Lung (tissue), 12 donors: ENCODE data around the gene FAM216A. TPM values are rescaled to one million over a fixed set of nuclear protein-coding genes. Genes with fewer than 3 reads are reported as not detected.
"Not testable (repeated sequence)": the region's sequence is repeated elsewhere in the genome, so short reads cannot be mapped to it uniquely, and the experiment has no call there.

ENCODE experiments used
- ATAC-seq: fragments of 200-7000 bp; cut with Tn5 transposase; one replicate; pipeline ENCODE4 v1.9.1; 2020; ENCODE audit warnings: moderate number of reproducible peaks; ENCODE audit not compliant: insufficient read depth, low FRiP score
- DNase-seq, 3 donors: peaks; one replicate each; pipeline ENCODE4 v3.0.0-alpha.2; 2013 to 2017
- H3K27ac ChIP-seq, 2 donors: one replicate each; pipeline ENCODE4 v1.5.1; 2013; ENCODE audit warnings: mild to moderate bottlenecking in 2 of 2, moderate library complexity in 2 of 2, control low read depth in 1 of 2, inconsistent platforms in 1 of 2, low read depth in 1 of 2, low read length in 1 of 2
- H3K27me3 ChIP-seq, 3 donors: one replicate each; pipeline ENCODE4 v1.5.1; 2013; ENCODE audit warnings: low read length in 2 of 3; ENCODE audit not compliant: control insufficient read depth in 3 of 3, insufficient read depth in 3 of 3
- H3K36me3 ChIP-seq, 4 donors: one replicate each; pipeline ENCODE4 v1.5.1; 2013; ENCODE audit warnings: low read length in 4 of 4, mild to moderate bottlenecking in 1 of 4, moderate library complexity in 1 of 4; ENCODE audit not compliant: control insufficient read depth in 4 of 4, insufficient read depth in 4 of 4
- H3K4me1 ChIP-seq, 5 donors: one replicate each; pipeline ENCODE4 v1.5.1; 2013; ENCODE audit warnings: low read length in 5 of 5, mild to moderate bottlenecking in 2 of 5, moderate library complexity in 1 of 5; ENCODE audit not compliant: control insufficient read depth in 5 of 5, insufficient read depth in 5 of 5
- H3K4me3 ChIP-seq: one replicate; pipeline ENCODE4 v1.5.1; 2013; ENCODE audit warnings: mild to moderate bottlenecking, control low read depth, moderate library complexity
- H3K9ac ChIP-seq, 2 donors: one replicate each; pipeline ENCODE4 v1.5.1; 2013; ENCODE audit warnings: low read length in 2 of 2, control low read depth in 1 of 2; ENCODE audit not compliant: insufficient read depth in 1 of 2
- H3K9me3 ChIP-seq, 4 donors: one replicate each; pipeline ENCODE4 v1.5.1; 2013; ENCODE audit warnings: low read length in 3 of 4, mild to moderate bottlenecking in 1 of 4, moderate library complexity in 1 of 4; ENCODE audit not compliant: control insufficient read depth in 4 of 4, insufficient read depth in 3 of 4
- CTCF ChIP-seq: IDR thresholded peaks from 2 replicates; pipeline ENCODE4 v1.5.1; 2012; ENCODE audit warnings: mild to moderate bottlenecking; ENCODE audit errors: control extremely low read depth, extremely low read depth
- WGBS, 2 donors: extraction: QIAGEN DNeasy Blood & Tissue Kit; methylation state at CpG; one replicate each; pipeline ENCODE4 v1.1.7; 2013; 5-methylcytosine and 5-hydroxymethylcytosine counted together
- polyA plus RNA-seq, 2 donors: library from polyadenylated mRNA; stranded (reverse); fragments of 200-250 nt; gene quantifications; one replicate each; pipeline ENCODE4 v1.2.1, GENCODE V29; 2013
- total RNA-seq, 2 donors: library from RNA; depleted of rRNA in 1 of 2; stranded (reverse); fragments of >200 nt in 1 of 2; gene quantifications; one replicate each; pipeline ENCODE4 v1.2.1, GENCODE V29; 2014 to 2021
- donor health status: control.
- donor health status: control.
- donor health status: Bipolar disorder and iron deficiency.
- donor health status: healthy.
- donor health status: DM: yes; HTN: yes; CAD: no.

Gene FAM216A
- total and polyA plus RNA-seq, 4 donors = 2.9 to 6.4 (median 5.2) TPM

GRCh38 chr12:110458756-110459155 is 9.9 kb upstream of the FAM216A start:
- Histone ChIP-seq H3K36me3 (peaks cover 6 to 20% (median 14%) of the 10 kb centered on the region in 4 donors), H3K27ac (no peak overlapping the region), H3K9ac (no peak overlapping the region), H3K27me3 (no peaks in the 10 kb centered on the region), H3K9me3 (no peaks in the 10 kb centered on the region), H3K4me3 (no peak overlapping the region), H3K4me1 (no peaks in the 10 kb centered on the region)
- DNase-seq (no peak), ATAC-seq (no peak)
- TF ChIP-seq CTCF = no peak
- 93 to 95% methylated on average over 4 of the region's 4 CpGs for WGBS, 2 donors

GRCh38 chr12:110461189-110461588 is 7.5 kb upstream of the FAM216A start:
- H3K27me3 ChIP-seq, H3K4me3 ChIP-seq, H3K9me3 ChIP-seq, H3K4me1 ChIP-seq, H3K27ac ChIP-seq, ATAC-seq, DNase-seq, H3K9ac ChIP-seq: not testable (repeated sequence)
- H3K36me3 ChIP-seq = peaks cover 6 to 27% (median 17%) of the 10 kb centered on the region in 4 donors
- 91 to 94% methylated on average over 5 of the region's 5 CpGs for WGBS, 2 donors

- H3K36me3 ChIP-seq = peaks cover 0 to 14% (median 9%) of the 10 kb centered on the region in 4 donors
- no peaks in the 10 kb centered on the region for H3K27me3 ChIP-seq
Observed at GRCh38 chr12:110465024-110465423, 3.6 kb upstream of the FAM216A start.

GRCh38 chr12:110465765-110466164 is 2.9 kb upstream of the FAM216A start:
- H3K9me3 ChIP-seq, H3K9ac ChIP-seq, DNase-seq, ATAC-seq, H3K4me3 ChIP-seq, H3K27me3 ChIP-seq, H3K27ac ChIP-seq: not testable (repeated sequence)
- peaks cover 0 to 12% (median 8%) of the 10 kb centered on the region in 4 donors for H3K36me3 ChIP-seq
- 94 to 96% methylated on average over 11 of the region's 11 CpGs for WGBS, 2 donors
- H3K4me1 ChIP-seq = peaks cover 4 to 17% (median 8%) of the 10 kb centered on the region in 5 donors

More at GRCh38 chr12:110465024-110465423, 3.6 kb upstream of the FAM216A start:
- no peak overlapping the region for H3K9ac ChIP-seq
- no peak overlapping the region for H3K4me3 ChIP-seq
- 92 to 95% methylated on average over 2 of the region's 2 CpGs for WGBS, 2 donors
- ATAC-seq = no peak
- no peak for DNase-seq
- no peaks in the 10 kb centered on the region for H3K9me3 ChIP-seq
- no peak overlapping the region for H3K27ac ChIP-seq
- H3K4me1 ChIP-seq = peaks cover 4 to 17% (median 8%) of the 10 kb centered on the region in 5 donors
- no peak for TF ChIP-seq CTCF
